Stomach (tissue), 9 donors: ENCODE data around the gene LARP1B. TPM values are rescaled to one million over a fixed set of nuclear protein-coding genes. Genes with fewer than 3 reads are reported as not detected.
A peak's percentile ranks its signal among the peaks of the same experiment; 100 is the strongest.
"Not testable (repeated sequence)": the region's sequence is repeated elsewhere in the genome, so short reads cannot be mapped to it uniquely, and the experiment has no call there.

Experiments used
- DNase-seq, 2 donors: peaks; one replicate each; pipeline versions ENCODE4 v3.0.0 to v3.0.0-alpha.2; 2013 to 2019
- H3K27ac ChIP-seq, 5 donors: fragments of 200-600 bp in 4 of 5; sonication (generic) in 4 of 5; one replicate each; pipeline ENCODE4 v1.5.1; 2013 to 2019; ENCODE audit warnings: mild to moderate bottlenecking in 1 of 5, moderate library complexity in 1 of 5
- H3K27me3 ChIP-seq, 3 donors: fragments of 200-600 bp; sonication (generic); one replicate each; pipeline ENCODE4 v1.5.1; 2017 to 2019; ENCODE audit warnings: mixed run types in 1 of 3
- H3K36me3 ChIP-seq, 4 donors: fragments of 200-600 bp; sonication (generic); 1 replicate in 3 of 4; 2 replicates in 1 of 4; pipeline ENCODE4 v1.5.1; 2016 to 2019
- H3K4me1 ChIP-seq, 4 donors: fragments of 200-600 bp; sonication (generic); one replicate each; pipeline ENCODE4 v1.5.1; 2016 to 2019
- H3K4me3 ChIP-seq, 4 donors: fragments of 200-600 bp; sonication (generic) in 3 of 4; one replicate each; pipeline ENCODE4 v1.5.1; 2016 to 2019; ENCODE audit warnings: mild to moderate bottlenecking in 1 of 4
- H3K9me3 ChIP-seq, 4 donors: fragments of 200-600 bp; sonication (generic); one replicate each; pipeline ENCODE4 v1.5.1; 2016 to 2019
- CTCF ChIP-seq, 7 experiments: fragments of 450-650 bp in 4 of 7; fragments of 200-600 bp in 3 of 7; sonication (generic) in 3 of 7; IDR thresholded peaks; one replicate each; pipeline ENCODE4 v1.5.1; 2016 to 2019; ENCODE audit warnings: antibody characterized with exemption in 7 of 7, control low read depth in 2 of 7, mild to moderate bottlenecking in 1 of 7
- EP300 ChIP-seq: sonication (generic); formaldehyde crosslinking; IDR thresholded peaks from one replicate; pipeline ENCODE4 v1.6.1; 2017; ENCODE audit warnings: antibody characterized with exemption
- POLR2A ChIP-seq, 4 donors: fragments of 450-650 bp; IDR thresholded peaks; one replicate each; pipeline ENCODE4 v1.6.1; 2016; ENCODE audit warnings: antibody characterized with exemption in 4 of 4, control low read depth in 2 of 4, mild to moderate bottlenecking in 1 of 4, moderate library complexity in 1 of 4
- POLR2AphosphoS5 ChIP-seq, 3 donors: sonication (generic); formaldehyde crosslinking; IDR thresholded peaks; one replicate each; pipeline ENCODE4 v1.6.1; 2016; ENCODE audit warnings: antibody characterized with exemption in 3 of 3
- WGBS, 5 donors: extraction: QIAGEN DNeasy Blood & Tissue Kit in 3 of 5; methylation state at CpG; one replicate each; pipeline versions ENCODE4 v1.1.5 to v1.1.7; 2013 to 2018; 5-methylcytosine and 5-hydroxymethylcytosine counted together
- intact Hi-C: fragments of 100-400 bp; cut with DNase I; formaldehyde crosslinking; loops from one replicate; pipeline ENCODE4 v1.15.1; 2023; ENCODE audit warnings: low total_unique reads
- polyA plus RNA-seq, 3 donors: library from polyadenylated mRNA; stranded (reverse); fragments of 200-250 nt; gene quantifications; one replicate each; pipeline ENCODE4 v1.2.3, GENCODE V29; 2013
- total RNA-seq, 5 donors: library from RNA; depleted of rRNA; stranded (reverse); fragments of >200 nt; gene quantifications; one replicate each; pipeline versions ENCODE4 v1.1.0 to v1.2.3, GENCODE V29; 2014 to 2016
- donor health status: healthy with polysubstance abuse.
- donor health status: Bipolar disorder and iron deficiency.
- donor health status: healthy.

The LARP1B gene
- total and polyA plus RNA-seq, 8 donors: 2.3 to 113 (median 23.3) TPM

- Histone ChIP-seq H3K27ac (no peak overlapping the region), H3K9me3 (no peaks in the 10 kb centered on the region), H3K36me3 (peaks cover 0 to 15% (median 2%) of the 10 kb centered on the region in 4 donors), H3K4me1 (no peaks in the 10 kb centered on the region), H3K27me3 (no peaks in the 10 kb centered on the region), H3K4me3 (no peak overlapping the region)
- no peak for DNase-seq
- WGBS, 5 donors: 83 to 98% (median 86%) methylated on average over 1 of the region's 1 CpG
- intact Hi-C loops: no loop called here
- TF ChIP-seq POLR2AphosphoS5 (IDR thresholded peaks at IDR 0.05) (no peak), EP300 (no peak), POLR2A (IDR thresholded peaks at IDR 0.05) (no peak), CTCF (IDR thresholded peaks at IDR 0.05) (no peak)
These were observed 21.5 kb upstream of the LARP1B start for GRCh38 chr4:128039568-128039967.

GRCh38 chr4:128047019-128047418 lies 14.1 kb upstream of the LARP1B start:
- H3K9me3 ChIP-seq, H3K27ac ChIP-seq, H3K4me1 ChIP-seq, H3K27me3 ChIP-seq, intact Hi-C loops, H3K4me3 ChIP-seq, DNase-seq, H3K36me3 ChIP-seq: not testable (repeated sequence)
- WGBS, 5 donors: 73 to 90% (median 84%) methylated on average over 9 of the region's 9 CpGs

GRCh38 chr4:128047514-128047913 lies 13.6 kb upstream of the LARP1B start:
- H3K4me3 ChIP-seq, H3K9me3 ChIP-seq, H3K27me3 ChIP-seq, DNase-seq, H3K4me1 ChIP-seq, H3K36me3 ChIP-seq, H3K27ac ChIP-seq, intact Hi-C loops: not testable (repeated sequence)
- 95 to 99% (median 96%) methylated on average over 9 to 32 of the region's 34 CpGs for WGBS, 5 donors

- intact Hi-C loops, H3K36me3 ChIP-seq, H3K27me3 ChIP-seq, H3K4me3 ChIP-seq, H3K27ac ChIP-seq, H3K4me1 ChIP-seq, H3K9me3 ChIP-seq, DNase-seq: not testable (repeated sequence)
- 81 to 89% (median 83%) methylated on average over 10 of the region's 10 CpGs for WGBS, 5 donors
These were observed 9.9 kb upstream of the LARP1B start for GRCh38 chr4:128051229-128051628.

GRCh38 chr4:128054907-128055306 lies 6.2 kb upstream of the LARP1B start:
- H3K4me1 ChIP-seq, DNase-seq, H3K9me3 ChIP-seq, H3K4me3 ChIP-seq, H3K27me3 ChIP-seq, H3K27ac ChIP-seq, intact Hi-C loops, H3K36me3 ChIP-seq: not testable (repeated sequence)
- WGBS, 5 donors: 88 to 95% (median 94%) methylated on average over 8 to 9 of the region's 9 CpGs

- intact Hi-C loops, H3K27me3 ChIP-seq, H3K36me3 ChIP-seq, H3K27ac ChIP-seq, H3K4me1 ChIP-seq, H3K9me3 ChIP-seq, H3K4me3 ChIP-seq: not testable (repeated sequence)
- DNase-seq: peak in 1 of 2 donors; percentile 7
- WGBS, 5 donors: 91 to 97% (median 94%) methylated on average over 10 of the region's 10 CpGs
These were observed 5.5 kb upstream of the LARP1B start for GRCh38 chr4:128055441-128056206.

- DNase-seq: no peak
- Histone ChIP-seq H3K4me1 (peaks cover 0 to 9% (median 3%) of the 10 kb centered on the region in 4 donors), H3K27me3 (no peaks in the 10 kb centered on the region), H3K36me3 (no peaks in the 10 kb centered on the region), H3K9me3 (no peaks in the 10 kb centered on the region), H3K27ac (no peak overlapping the region), H3K4me3 (no peak overlapping the region)
- intact Hi-C loops: no loop called here
- TF ChIP-seq POLR2AphosphoS5 (IDR thresholded peaks at IDR 0.05) (no peak), POLR2A (IDR thresholded peaks at IDR 0.05) (no peak), CTCF (IDR thresholded peaks at IDR 0.05) (no peak), EP300 (no peak)
These were observed 4.7 kb upstream of the LARP1B start for GRCh38 chr4:128056396-128056795.
